ENCODE results near the gene CCDC9B.

DNA sequence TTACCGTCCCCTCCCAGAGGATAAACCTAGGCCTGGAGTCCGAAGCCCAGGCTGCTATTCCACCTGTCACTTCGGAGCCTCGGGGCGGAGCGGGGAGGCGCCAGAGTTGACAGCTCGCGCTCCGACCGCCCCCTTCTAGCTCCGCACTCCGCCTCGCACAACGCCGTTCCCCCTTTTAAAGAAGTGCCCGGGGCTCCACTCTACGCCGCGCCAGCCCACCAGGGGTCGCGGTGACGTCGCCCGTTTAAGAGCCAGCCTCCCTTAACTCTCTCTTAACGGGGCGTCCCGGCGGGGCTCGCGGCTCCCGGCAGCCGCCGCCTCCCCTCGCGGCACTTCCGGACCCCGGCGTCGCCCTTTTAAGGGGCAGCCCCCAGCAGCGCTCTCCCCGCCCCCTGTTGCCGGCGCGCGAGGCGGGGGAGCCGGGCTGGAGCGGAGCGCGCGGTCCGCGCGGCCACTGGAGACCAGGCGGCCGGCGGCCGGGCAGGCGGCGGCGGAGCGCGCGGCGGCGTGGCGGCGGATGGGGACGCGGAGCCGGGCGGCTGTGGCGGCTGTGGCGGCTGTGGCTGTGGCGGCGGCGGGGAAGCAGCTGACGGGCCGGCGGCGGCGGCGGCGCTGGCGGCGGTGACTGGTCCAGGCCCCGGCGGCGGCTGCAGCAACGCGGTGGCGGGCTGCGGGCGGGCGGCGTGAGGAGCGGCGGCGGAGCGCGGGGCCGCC lies 17.3 kb downstream of the CCDC9B start, which contains the start of gene INAFM2:
- TF ChIP-seq TAF1 (IDR thresholded peaks at IDR 0.05; ENCODE audit: borderline replicate concordance, low read depth, low read length) (no peak), POLR2AphosphoS5 (IDR thresholded peaks at IDR 0.05; ENCODE audit: low read depth, low read length) (no peak), YY1 (IDR thresholded peaks at IDR 0.05; ENCODE audit: low read depth) (0 out of 2 replicates have a peak, but pooled peaks have one; percentile 35), EP300 (IDR thresholded peaks at IDR 0.05; ENCODE audit: borderline replicate concordance in 1 of 2, low read depth in 1 of 2, low read length in 1 of 2) (no peak)
- TF ChIP-seq, protein P1, sequence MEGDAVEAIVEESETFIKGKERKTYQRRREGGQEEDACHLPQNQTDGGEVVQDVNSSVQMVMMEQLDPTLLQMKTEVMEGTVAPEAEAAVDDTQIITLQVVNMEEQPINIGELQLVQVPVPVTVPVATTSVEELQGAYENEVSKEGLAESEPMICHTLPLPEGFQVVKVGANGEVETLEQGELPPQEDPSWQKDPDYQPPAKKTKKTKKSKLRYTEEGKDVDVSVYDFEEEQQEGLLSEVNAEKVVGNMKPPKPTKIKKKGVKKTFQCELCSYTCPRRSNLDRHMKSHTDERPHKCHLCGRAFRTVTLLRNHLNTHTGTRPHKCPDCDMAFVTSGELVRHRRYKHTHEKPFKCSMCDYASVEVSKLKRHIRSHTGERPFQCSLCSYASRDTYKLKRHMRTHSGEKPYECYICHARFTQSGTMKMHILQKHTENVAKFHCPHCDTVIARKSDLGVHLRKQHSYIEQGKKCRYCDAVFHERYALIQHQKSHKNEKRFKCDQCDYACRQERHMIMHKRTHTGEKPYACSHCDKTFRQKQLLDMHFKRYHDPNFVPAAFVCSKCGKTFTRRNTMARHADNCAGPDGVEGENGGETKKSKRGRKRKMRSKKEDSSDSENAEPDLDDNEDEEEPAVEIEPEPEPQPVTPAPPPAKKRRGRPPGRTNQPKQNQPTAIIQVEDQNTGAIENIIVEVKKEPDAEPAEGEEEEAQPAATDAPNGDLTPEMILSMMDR (IDR thresholded peaks at IDR 0.05): peak; percentile 60
- TF ChIP-seq, protein P2, sequence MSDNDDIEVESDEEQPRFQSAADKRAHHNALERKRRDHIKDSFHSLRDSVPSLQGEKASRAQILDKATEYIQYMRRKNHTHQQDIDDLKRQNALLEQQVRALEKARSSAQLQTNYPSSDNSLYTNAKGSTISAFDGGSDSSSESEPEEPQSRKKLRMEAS (IDR thresholded peaks at IDR 0.05; ENCODE audit: low read depth): peak; percentile 88

Data from SK-N-SH (cell line).